GM11168 (cell line): ENCODE data around the gene C1QL2.

Source experiments
- in situ Hi-C: fragments of 300-500 bp; cut with MboI; formaldehyde crosslinking; loops from one replicate; pipeline ENCODE4 v1.12.0; 2022; ENCODE audit warnings: low sequenced_read_pairs; ENCODE audit not compliant: unreplicated experiment

The C1QL2 gene

GRCh38 chr2:119158563-119159347 lies at the start of gene C1QL2:
Gene C1QL2, minus strand, starts transcription at chr2:119158751. Its CDS starts 482 bp downstream, at chr2:119158269.
- in situ Hi-C loops: no loop called here

DNA sequence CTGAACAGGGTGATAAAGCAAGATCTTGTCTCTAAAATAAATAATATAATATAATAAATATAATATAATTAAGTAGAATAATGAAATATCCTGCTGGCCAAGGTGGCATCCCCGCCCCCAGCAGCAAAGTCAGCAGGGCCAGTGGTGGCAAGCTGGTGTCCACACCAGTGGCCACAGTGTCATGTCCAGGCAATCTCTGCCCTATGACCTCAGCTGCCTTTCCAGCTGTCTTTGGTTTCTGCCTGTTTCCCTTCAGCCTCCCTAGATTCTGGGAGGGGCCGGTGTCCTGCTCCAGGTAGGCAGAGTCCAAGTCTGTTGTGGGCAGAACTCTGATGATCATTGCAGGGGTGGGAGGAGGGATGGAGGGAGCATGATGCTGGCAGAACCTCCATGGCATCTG lies 48.9 kb upstream of the C1QL2 start:
- in situ Hi-C loops: no loop called here

GRCh38 chr2:119206201-119206600 lies 47.6 kb upstream of the C1QL2 start:
- in situ Hi-C loops: no loop called here

- in situ Hi-C loops: no loop called here
These were observed 46.6 kb upstream of the C1QL2 start for GRCh38 chr2:119205001-119205706.

DNA sequence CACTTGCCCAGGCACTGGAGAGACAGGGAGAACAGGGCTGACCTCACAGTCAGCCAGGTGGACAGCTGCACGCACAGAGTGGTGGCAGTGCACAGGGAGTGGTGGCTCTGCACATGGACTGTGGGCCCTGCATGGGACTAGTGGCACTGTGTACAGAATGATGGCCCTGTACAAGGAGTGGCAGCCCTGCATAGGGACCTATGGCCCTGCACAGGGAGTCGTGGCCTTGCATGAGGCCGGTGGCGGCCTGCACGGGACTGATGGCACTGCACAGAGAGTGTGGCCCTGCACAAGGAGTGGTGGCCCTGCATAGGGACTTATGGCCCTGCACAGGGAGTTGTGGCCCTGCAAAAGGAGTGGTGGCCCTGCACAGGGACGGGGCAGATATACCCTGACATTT lies 46.0 kb upstream of the C1QL2 start:
- in situ Hi-C loops: no loop called here

- in situ Hi-C loops: no loop called here
These were observed 44.2 kb upstream of the C1QL2 start for GRCh38 chr2:119202610-119203310.

GRCh38 chr2:119201815-119202214 lies 43.3 kb upstream of the C1QL2 start:
- in situ Hi-C loops: no loop called here

DNA sequence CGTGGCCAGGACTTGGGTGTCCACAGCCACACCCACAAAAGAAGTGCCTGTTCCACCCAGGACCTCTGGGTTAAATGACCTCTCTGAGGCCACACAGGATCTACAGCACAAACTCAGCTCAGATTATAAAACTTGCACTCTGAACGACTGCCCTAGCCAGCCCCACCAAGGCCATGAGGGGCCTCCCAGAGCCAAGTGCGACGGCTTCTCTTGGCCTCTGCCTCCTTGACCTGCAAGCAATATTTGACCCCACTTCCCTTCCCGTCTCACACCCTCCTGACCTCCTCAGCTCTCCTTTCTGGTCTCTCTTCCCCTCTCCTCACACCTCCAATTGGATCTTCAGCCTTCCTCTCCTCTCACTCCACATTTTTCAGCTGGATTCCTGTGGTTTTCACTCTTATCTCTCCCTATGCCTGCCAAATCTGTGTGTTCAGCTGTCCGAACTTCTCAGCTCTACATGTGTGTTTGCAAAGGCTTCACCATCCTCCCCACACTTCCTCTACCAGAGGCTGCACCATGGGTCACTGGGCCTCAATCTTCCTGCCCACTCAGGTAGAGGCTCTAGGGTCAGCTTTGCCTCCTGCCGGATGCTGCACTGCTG lies 39.8 kb upstream of the C1QL2 start:
- in situ Hi-C loops: no loop called here

DNA sequence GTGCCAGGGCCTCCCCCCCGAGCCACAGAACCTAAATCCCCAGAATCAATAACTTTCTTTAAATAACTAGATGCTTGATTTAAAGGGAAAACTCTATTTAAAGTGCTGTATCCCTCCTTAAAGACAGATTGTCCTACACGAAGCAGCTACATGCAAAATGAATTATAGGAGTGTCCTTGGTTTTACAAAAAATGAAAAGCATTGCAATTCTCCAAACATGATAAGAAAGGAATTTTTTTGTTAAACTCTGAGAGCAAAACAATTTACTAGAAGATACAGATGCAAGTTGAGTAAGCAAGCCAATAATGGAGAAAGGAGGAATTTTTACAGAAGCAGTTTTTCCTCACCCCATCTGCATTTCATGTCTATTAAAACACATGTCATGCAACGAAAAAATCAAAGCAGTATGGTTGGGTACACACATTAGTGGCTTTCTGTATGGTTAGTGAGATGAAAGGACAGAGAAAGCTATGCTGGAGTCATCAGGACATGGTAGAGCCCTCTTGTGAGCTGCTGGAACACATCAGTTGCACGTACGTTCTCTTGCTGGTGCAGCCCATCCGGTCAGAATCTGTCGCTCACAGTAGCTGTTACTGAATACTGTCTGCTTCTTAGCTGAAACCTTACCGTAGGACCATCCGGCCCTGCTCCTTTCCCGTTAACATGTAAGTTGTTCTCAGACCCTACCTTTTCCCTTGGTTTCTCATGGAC lies 39.1 kb upstream of the C1QL2 start:
- in situ Hi-C loops: no loop called here

DNA sequence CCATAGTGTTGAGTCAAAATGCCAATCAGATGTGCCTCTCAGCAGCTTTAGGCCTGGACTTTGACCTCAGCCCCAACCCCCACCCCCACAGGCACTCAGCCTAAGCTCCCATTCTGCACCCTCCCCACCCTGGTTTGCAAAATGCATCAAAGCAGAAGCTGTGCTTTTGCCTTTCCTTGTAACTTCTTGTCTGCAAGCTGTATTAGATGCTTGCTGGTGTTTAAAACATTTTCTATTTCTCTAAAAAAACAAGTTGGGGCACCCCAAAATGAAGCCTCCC lies 38.5 kb upstream of the C1QL2 start:
- in situ Hi-C loops: no loop called here

DNA sequence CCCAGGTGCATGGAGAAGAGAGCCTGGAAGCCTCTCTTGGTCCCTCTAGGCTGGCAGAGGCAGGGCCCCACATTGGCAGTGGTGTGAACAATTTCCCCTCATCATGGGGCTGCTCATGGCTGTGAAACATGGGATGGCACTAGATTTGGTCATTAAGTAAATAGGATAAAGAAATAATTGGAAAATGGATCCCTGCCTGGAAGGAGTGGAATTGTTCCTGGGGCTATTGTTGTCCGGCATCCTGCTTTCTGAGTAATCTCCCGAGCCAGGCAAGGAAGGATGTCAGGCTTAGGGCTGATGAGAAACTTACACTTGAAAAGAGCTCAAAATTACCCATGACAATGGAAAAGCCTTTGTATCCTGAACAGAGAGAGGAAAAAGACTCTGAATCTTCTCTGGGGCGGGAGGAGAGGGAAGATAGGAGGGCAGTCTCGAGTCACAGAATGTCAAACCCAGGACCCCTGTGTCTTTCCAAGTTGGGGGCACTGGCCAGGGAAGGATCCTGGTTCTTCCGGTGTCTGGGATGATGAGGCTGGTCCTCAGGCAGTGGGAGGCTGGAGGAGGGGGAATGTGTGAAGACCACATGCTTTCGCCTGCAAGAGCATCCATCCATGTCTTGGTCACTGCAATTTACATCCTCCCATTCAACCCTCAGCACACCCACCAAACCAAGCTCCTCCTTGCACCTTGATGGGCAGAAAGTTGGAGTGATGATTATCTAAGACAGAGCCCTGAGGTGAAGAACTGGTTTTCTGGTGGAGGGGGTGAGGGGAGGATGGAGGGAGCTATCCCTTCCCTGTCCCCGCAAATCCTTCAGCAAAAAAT lies 38.0 kb upstream of the C1QL2 start:
- in situ Hi-C loops: no loop called here

GRCh38 chr2:119195887-119196286 lies 37.3 kb upstream of the C1QL2 start:
- in situ Hi-C loops: no loop called here

DNA sequence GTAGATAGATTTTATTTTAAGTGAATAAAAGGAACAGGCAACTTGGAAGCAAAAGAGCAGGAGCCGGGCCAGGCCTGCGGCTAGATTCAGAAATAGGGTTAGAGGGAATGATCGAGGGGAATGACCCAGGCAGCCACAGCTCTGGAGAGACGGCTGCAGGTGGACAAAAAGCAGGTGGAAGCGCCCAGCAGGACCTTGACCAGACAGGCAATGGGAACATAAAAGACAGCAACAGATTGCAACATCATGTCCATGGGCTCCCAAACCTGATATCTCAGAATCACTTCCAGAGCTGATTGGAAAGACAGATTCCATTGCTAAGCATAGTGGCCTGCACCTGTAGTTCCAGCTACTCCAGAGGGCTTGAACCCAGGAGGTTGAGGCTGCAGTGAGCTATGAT lies 36.5 kb upstream of the C1QL2 start:
- in situ Hi-C loops: no loop called here

- in situ Hi-C loops: no loop called here
These were observed 34.3 kb upstream of the C1QL2 start for GRCh38 chr2:119192893-119193292.

DNA sequence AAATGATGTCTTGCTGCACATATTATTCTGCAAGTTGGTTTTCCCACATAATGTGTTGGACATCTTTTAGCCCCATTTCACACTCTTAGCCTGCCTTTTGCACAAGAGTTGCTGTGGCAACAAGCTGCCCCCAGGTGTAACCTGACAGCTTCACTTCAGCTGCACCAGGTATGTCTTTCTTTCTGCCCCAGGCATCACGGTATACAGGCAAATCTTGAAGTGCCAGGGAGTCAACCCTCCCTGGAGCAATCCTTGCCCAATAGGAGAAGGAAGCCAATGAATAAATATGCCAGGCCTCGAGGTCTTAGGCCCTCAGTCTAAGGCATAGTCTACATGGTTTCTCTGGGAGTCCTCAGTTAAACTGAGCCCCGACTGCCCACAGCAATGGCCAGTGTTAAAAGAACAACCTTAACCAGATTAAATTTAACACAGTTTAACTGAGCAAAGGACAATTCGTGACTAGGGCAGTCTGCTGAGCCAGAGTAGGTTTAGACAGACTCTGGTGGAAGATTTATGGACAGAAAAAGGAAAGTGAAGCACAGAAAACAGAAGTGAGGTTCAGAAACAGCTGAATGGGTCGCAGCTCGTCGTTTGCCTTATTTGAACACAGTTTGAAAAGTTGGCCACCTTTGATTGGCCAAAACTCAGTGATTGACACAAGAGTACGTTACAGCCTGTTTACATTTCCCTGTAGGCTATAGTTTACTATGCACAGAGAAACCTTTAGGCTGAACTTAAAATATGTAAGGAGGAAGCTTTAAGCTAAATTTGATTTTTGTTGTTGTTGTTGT lies 32.0 kb upstream of the C1QL2 start:
- in situ Hi-C loops: no loop called here

DNA sequence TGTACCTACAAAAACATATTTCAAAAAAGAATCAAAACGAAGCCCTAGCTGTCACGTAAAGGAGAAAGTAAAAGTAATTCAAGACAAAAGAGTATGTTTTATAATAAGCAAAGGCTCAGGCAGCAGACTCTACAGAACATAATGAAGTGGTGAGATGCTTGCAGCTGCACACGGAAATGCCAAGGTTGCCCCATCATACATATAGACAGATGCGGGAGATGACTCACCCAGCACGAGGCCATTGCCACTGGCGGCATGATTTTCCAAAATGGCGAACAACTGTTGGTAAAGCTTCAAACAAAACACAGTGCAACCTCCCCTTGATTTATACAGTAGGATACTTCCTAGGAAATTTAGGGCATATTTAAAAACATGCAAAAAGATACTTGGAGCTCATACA lies 26.0 kb upstream of the C1QL2 start:
- in situ Hi-C loops: no loop called here

GRCh38 chr2:119181791-119182445 lies 23.4 kb upstream of the C1QL2 start:
- in situ Hi-C loops: no loop called here

- in situ Hi-C loops: no loop called here
These were observed 22.8 kb upstream of the C1QL2 start for GRCh38 chr2:119181391-119181790.
